Neural cell (in vitro differentiated cells): ENCODE measurements around the gene CENPO. TPM values are rescaled to one million over a fixed set of nuclear protein-coding genes. Genes with fewer than 3 reads are reported as not detected.

ENCODE experiments used
- H2AFZ ChIP-seq: fragments of 200-600, 300-800 bp; sonication (generic), shearing (Covaris generic); 2 replicates; pipeline ENCODE4 v1.6.0; 2014; ENCODE audit warnings: low read depth, mild to moderate bottlenecking, antibody characterized with exemption, low read length, moderate library complexity
- H3F3A ChIP-seq: fragments of 200-600 bp; shearing (Covaris generic); 2 replicates; pipeline ENCODE4 v1.6.1; 2016; ENCODE audit warnings: mild to moderate bottlenecking, moderate library complexity, mixed read lengths, antibody characterized with exemption, low read length; ENCODE audit not compliant: insufficient read depth, poor library complexity, severe bottlenecking
- H3K27ac ChIP-seq: fragments of 200-600, 300-800 bp; sonication (generic), shearing (Covaris generic); 2 replicates; pipeline ENCODE4 v1.5.1; 2014; ENCODE audit warnings: mild to moderate bottlenecking, low read length, moderate library complexity
- H3K27me3 ChIP-seq: fragments of 300-800, 200-600 bp; sonication (generic), shearing (Covaris generic); 2 replicates; pipeline ENCODE4 v1.6.0; 2014; ENCODE audit warnings: mild to moderate bottlenecking, low read depth, low read length, moderate library complexity; ENCODE audit not compliant: insufficient read depth
- H3K36me3 ChIP-seq: fragments of 300-800, 200-600 bp; sonication (generic), shearing (Covaris generic); 2 replicates; pipeline ENCODE4 v1.5.1; 2014; ENCODE audit warnings: mild to moderate bottlenecking, antibody characterized with exemption, low read length, moderate library complexity; ENCODE audit not compliant: insufficient read depth
- H3K4me2 ChIP-seq: fragments of 300-800, 200-600 bp; sonication (generic), shearing (Covaris generic); 2 replicates; pipeline ENCODE4 v1.6.0; 2014; ENCODE audit warnings: mild to moderate bottlenecking, low read length
- H3K4me3 ChIP-seq: fragments of 300-800, 200-600 bp; sonication (generic), shearing (Covaris generic); 2 replicates; pipeline ENCODE4 v1.5.1; 2014; ENCODE audit warnings: mild to moderate bottlenecking, low read length, moderate library complexity
- H3K79me2 ChIP-seq: fragments of 200-600 bp; shearing (Covaris generic); replicated peaks from 2 replicates; pipeline ENCODE4 v1.6.0; 2014; ENCODE audit warnings: mild to moderate bottlenecking, low read length, moderate library complexity; ENCODE audit not compliant: insufficient read depth
- H3K9ac ChIP-seq: fragments of 300-800, 200-600 bp; sonication (generic), shearing (Covaris generic); 2 replicates; pipeline ENCODE4 v1.6.1; 2016; ENCODE audit warnings: mild to moderate bottlenecking, low read length, mixed read lengths
- H3K9me2 ChIP-seq: fragments of 200-600 bp; shearing (Covaris generic); 2 replicates; pipeline ENCODE4 v1.6.1; 2016; ENCODE audit warnings: mild to moderate bottlenecking, low read length, mixed read lengths; ENCODE audit not compliant: insufficient read depth
- H3K9me3 ChIP-seq: fragments of 200-600, 300-800 bp; sonication (generic), shearing (Covaris generic); 2 replicates; pipeline ENCODE4 v1.6.1; 2016; ENCODE audit warnings: mild to moderate bottlenecking, mixed run types, low read length, moderate library complexity, mixed read lengths
- H4K20me1 ChIP-seq: fragments of 200-600 bp; shearing (Covaris generic); 2 replicates; pipeline ENCODE4 v1.6.1; 2016; ENCODE audit warnings: mild to moderate bottlenecking, mixed run types; ENCODE audit not compliant: insufficient read depth
- EP300 ChIP-seq: fragments of 450-650 bp; conservative IDR thresholded peaks from 2 replicates; pipeline ENCODE4 v1.6.1; 2014; ENCODE audit warnings: antibody characterized with exemption, mild to moderate bottlenecking, moderate library complexity; ENCODE audit not compliant: poor library complexity, severe bottlenecking
- EZH2 ChIP-seq: fragments of 200-600, 300-800 bp; shearing (Covaris generic), sonication (generic); IDR thresholded peaks from 2 replicates; pipeline ENCODE4 v1.6.1; 2014; ENCODE audit warnings: antibody characterized with exemption, low read length, borderline replicate concordance, mild to moderate bottlenecking; ENCODE audit not compliant: insufficient read depth, poor library complexity, severe bottlenecking
- MXI1 ChIP-seq: fragments of 450-650 bp; conservative IDR thresholded peaks from 2 replicates; pipeline ENCODE4 v1.6.1; 2014; ENCODE audit warnings: antibody characterized with exemption, mild to moderate bottlenecking; ENCODE audit not compliant: poor library complexity, severe bottlenecking
- POLR2AphosphoS5 ChIP-seq: IDR thresholded peaks from 2 replicates; pipeline ENCODE4 v1.6.1; 2012
- RAD21 ChIP-seq: fragments of 450-650 bp; conservative IDR thresholded peaks from 2 replicates; pipeline ENCODE4 v1.6.1; 2014; ENCODE audit warnings: antibody characterized with exemption, mild to moderate bottlenecking, moderate library complexity
- SMC3 ChIP-seq: fragments of 450-650 bp; conservative IDR thresholded peaks from 2 replicates; pipeline ENCODE4 v1.6.1; 2014; ENCODE audit warnings: antibody characterized with exemption, mild to moderate bottlenecking, moderate library complexity; ENCODE audit not compliant: poor library complexity
- TAF1 ChIP-seq: IDR thresholded peaks from 2 replicates; pipeline ENCODE4 v1.6.1; 2012; ENCODE audit warnings: low read depth
- polyA plus RNA-seq: library from polyadenylated mRNA; depleted of rRNA; stranded (reverse); fragments of >200 nt; gene quantifications from 2 replicates; pipeline ENCODE4 v1.2.3, GENCODE V29; 2014
- TF ChIP-seq, protein P1 (sequence below): fragments of 450-650 bp; IDR thresholded peaks from 2 replicates; pipeline ENCODE4 v1.5.1; 2014; ENCODE audit warnings: antibody characterized with exemption, mild to moderate bottlenecking, moderate library complexity; ENCODE audit not compliant: poor library complexity, severe bottlenecking
- TF ChIP-seq, protein P2 (sequence below): IDR thresholded peaks from 2 replicates; pipeline ENCODE4 v1.6.1; 2012; ENCODE audit warnings: borderline replicate concordance

CENPO gene
- polyA plus RNA-seq, 1 donor from 2014 or later: 4.4 TPM

DNA sequence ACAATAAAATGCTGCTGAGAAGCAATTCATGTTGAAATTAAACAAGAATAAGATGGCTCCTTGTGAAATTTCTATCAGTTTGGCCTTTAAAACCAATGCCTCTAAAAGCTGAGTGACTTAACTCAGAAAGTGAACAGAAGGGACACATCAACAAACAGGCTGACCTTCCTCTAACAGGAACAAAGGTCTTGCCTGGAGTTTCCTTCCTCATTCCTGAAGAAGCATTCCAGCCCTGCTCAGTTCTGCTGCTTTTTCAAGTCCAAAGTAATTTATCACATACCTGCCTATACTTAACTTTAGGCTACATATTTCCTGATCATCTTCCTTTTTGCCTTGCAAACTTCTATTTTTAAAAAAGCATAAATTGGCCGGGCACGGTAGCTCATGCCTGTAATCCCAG, 14.1 kb upstream of the CENPO start:
- Histone ChIP-seq H3K9me2 (no peaks in the 10 kb centered on the region), H3K27ac (no peak overlapping the region), H3K4me2 (no peak overlapping the region), H3K9me3 (no peaks in the 10 kb centered on the region), H4K20me1 (no peaks in the 10 kb centered on the region), H2AFZ (no peak overlapping the region), H3K27me3 (no peaks in the 10 kb centered on the region), H3K9ac (no peak overlapping the region), H3K36me3 (no peaks in the 10 kb centered on the region), H3K4me3 (no peak overlapping the region), H3F3A (no peaks in the 10 kb centered on the region), H3K79me2 (no peaks in the 10 kb centered on the region)
- TF ChIP-seq RAD21 (no peak), POLR2AphosphoS5 (no peak), SMC3 (no peak), TAF1 (no peak), EZH2 (no peak), EP300 (no peak), MXI1 (no peak)
- TF ChIP-seq, protein P1, sequence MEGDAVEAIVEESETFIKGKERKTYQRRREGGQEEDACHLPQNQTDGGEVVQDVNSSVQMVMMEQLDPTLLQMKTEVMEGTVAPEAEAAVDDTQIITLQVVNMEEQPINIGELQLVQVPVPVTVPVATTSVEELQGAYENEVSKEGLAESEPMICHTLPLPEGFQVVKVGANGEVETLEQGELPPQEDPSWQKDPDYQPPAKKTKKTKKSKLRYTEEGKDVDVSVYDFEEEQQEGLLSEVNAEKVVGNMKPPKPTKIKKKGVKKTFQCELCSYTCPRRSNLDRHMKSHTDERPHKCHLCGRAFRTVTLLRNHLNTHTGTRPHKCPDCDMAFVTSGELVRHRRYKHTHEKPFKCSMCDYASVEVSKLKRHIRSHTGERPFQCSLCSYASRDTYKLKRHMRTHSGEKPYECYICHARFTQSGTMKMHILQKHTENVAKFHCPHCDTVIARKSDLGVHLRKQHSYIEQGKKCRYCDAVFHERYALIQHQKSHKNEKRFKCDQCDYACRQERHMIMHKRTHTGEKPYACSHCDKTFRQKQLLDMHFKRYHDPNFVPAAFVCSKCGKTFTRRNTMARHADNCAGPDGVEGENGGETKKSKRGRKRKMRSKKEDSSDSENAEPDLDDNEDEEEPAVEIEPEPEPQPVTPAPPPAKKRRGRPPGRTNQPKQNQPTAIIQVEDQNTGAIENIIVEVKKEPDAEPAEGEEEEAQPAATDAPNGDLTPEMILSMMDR: no peak
- TF ChIP-seq, protein P2, sequence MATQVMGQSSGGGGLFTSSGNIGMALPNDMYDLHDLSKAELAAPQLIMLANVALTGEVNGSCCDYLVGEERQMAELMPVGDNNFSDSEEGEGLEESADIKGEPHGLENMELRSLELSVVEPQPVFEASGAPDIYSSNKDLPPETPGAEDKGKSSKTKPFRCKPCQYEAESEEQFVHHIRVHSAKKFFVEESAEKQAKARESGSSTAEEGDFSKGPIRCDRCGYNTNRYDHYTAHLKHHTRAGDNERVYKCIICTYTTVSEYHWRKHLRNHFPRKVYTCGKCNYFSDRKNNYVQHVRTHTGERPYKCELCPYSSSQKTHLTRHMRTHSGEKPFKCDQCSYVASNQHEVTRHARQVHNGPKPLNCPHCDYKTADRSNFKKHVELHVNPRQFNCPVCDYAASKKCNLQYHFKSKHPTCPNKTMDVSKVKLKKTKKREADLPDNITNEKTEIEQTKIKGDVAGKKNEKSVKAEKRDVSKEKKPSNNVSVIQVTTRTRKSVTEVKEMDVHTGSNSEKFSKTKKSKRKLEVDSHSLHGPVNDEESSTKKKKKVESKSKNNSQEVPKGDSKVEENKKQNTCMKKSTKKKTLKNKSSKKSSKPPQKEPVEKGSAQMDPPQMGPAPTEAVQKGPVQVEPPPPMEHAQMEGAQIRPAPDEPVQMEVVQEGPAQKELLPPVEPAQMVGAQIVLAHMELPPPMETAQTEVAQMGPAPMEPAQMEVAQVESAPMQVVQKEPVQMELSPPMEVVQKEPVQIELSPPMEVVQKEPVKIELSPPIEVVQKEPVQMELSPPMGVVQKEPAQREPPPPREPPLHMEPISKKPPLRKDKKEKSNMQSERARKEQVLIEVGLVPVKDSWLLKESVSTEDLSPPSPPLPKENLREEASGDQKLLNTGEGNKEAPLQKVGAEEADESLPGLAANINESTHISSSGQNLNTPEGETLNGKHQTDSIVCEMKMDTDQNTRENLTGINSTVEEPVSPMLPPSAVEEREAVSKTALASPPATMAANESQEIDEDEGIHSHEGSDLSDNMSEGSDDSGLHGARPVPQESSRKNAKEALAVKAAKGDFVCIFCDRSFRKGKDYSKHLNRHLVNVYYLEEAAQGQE: no peak

DNA sequence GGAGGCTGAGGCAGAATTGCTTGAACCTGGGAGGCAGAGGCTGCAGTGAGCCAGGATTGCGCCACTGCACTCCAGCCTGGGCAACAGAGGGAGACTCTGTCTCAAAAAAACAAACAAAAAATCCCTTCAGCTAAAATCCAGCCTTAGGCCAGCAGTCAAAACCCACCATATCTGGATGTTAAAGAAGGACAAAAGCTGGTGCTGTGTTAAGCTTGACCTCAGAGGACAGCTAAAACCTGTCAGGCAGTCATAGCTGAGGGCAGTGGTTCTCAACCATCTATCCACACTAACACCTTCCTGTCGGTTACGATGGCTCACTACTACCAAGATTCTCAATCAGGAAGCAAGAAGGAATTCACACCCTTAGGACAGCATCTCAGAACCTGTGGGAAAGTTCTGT, 9.6 kb upstream of the CENPO start:
- Histone ChIP-seq H3F3A (no peaks in the 10 kb centered on the region), H3K27me3 (no peaks in the 10 kb centered on the region), H3K79me2 (no peaks in the 10 kb centered on the region), H3K9me3 (no peaks in the 10 kb centered on the region), H3K9me2 (no peaks in the 10 kb centered on the region), H2AFZ (no peak overlapping the region), H4K20me1 (no peaks in the 10 kb centered on the region), H3K4me2 (no peak overlapping the region), H3K36me3 (no peaks in the 10 kb centered on the region), H3K4me3 (no peak overlapping the region), H3K27ac (no peak overlapping the region), H3K9ac (no peak overlapping the region)
- TF ChIP-seq MXI1 (no peak), SMC3 (no peak), POLR2AphosphoS5 (no peak), TAF1 (no peak), RAD21 (no peak), EZH2 (no peak), EP300 (no peak)
- TF ChIP-seq, protein P2: no peak
- TF ChIP-seq, protein P1: no peak
